ENCODE data around the gene GCDH. TPM values are rescaled to one million over a fixed set of nuclear protein-coding genes. Genes with fewer than 3 reads are reported as not detected.

Gene GCDH
- total and polyA plus RNA-seq, 2 donors, result 13.8 to 54.5 TPM

DNA sequence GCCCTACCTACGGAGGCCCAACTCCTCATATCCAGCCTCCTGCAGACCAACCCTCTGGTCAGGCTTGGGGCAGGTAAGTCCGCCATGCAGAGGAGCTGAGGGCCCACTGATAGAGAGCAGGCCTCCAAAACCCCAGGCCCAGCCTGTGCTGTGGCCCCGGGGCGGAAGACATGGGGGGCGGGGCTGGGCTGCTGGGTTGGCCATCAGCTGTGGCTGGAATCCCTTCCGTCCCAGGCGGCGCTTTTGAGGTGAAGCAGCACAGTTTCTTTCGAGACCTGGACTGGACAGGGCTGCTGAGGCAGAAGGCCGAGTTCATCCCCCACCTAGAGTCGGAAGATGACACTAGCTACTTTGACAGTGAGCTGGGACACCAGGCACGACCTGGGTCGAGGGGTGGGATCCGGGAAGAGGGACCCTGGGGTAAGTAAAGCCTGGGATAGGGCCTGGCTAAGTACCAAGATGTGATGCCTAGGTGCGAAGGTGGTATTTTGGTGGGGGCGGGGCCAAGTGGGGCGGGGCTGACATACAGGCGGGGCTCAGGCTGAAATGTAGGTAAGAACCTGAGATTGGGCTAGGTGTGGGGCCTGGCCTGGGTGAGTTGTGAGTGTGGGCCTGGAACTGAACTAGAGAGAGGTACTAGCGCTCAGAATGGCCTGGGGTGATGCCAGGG is 25.1 kb upstream of the GCDH start:
- no peaks in the 10 kb centered on the region for H3K36me3 ChIP-seq (ENCODE audit: insufficient read depth)
- DNase-seq (ENCODE audit: extremely low spot score), result no peak
- no peak overlapping the region for H3K4me3 ChIP-seq (ENCODE audit: low read depth, low read length)
- H3K27ac ChIP-seq (ENCODE audit: low read depth), result no peak overlapping the region
- WGBS, result 79% methylated on average over 19 of the region's 19 CpGs
- no peaks in the 10 kb centered on the region for H3K4me1 ChIP-seq (ENCODE audit: insufficient read depth)

DNA sequence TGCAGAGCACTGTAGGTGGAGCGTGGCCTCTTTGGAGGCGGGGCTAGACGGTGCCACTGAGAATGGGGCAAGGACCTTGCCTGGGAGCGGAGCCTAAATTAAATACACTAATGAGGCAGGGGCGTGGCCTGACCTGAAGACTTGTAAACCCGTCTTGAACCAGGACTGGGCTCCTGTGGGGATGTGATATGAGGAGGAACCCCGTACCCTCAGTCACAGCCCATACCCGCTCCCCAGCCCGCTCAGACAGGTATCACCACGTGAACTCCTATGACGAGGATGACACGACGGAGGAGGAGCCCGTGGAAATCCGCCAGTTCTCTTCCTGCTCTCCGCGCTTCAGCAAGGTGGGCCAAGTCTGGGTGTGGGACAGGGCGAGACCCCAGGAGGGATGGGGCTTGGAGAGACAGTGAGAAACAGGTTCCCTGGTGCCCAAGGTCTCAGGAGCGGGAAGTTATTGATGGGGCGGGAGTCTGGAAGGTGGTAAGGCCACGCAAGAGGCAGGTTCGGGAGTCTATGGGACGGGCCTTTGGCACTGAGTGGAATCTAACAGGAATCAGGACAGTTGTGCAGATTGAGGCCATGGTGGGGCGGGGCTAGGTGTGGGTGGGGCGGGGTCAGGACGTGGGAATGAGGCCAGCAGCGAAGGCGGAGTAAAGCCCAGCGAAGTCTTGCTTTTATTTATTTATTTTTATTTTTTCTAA is 24.4 kb upstream of the GCDH start:
- Histone ChIP-seq H3K27ac (ENCODE audit: low read depth) (no peak overlapping the region), H3K4me3 (ENCODE audit: low read depth, low read length) (no peak overlapping the region), H3K4me1 (ENCODE audit: insufficient read depth) (no peaks in the 10 kb centered on the region), H3K36me3 (ENCODE audit: insufficient read depth) (no peaks in the 10 kb centered on the region)
- 87% methylated on average over 29 of the region's 29 CpGs for WGBS
- DNase-seq (ENCODE audit: extremely low spot score), result no peak

DNA sequence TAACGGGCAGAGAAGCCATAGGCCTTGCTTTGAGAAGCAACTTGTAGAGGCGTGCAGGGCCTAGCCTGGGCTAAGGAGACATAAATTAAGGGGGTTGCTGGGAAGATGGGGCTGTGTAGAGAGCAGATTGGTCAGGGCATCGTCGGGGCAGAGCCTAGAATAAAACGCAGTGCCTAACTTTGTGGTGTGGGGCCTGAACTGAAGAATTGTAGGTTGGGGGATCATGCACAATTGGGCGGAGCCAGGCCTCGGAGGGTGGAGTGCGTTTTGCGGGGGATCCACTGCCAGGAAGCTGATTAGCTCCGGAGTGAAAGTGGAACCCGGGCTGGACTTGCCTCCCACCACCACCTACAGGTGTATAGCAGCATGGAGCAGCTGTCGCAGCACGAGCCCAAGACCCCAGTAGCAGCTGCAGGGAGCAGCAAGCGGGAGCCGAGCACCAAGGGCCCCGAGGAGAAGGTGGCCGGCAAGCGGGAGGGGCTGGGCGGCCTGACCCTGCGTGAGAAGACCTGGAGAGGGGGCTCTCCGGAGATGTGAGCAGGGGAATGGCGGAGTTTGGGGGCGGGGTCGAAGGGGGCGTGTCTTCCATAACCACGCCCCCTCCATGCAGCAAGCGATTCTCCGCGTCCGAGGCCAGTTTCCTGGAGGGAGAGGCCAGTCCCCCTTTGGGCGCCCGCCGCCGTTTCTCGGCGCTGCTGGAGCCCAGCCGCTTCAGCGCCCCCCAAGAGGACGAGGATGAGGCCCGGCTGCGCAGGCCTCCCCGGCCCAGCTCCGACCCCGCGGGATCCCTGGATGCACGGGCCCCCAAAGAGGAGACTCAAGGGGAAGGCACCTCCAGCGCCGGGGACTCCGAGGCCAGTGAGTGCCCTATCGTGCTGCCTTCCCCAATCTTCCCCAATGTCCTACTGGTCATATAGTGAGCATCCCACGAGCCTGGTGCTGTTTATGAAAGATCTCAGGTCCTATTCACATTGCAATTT is 23.6 kb upstream of the GCDH start:
- WGBS, result 8% methylated on average over 51 of the region's 51 CpGs
- H3K36me3 ChIP-seq (ENCODE audit: insufficient read depth), result no peaks in the 10 kb centered on the region
- H3K4me3 ChIP-seq (ENCODE audit: low read depth, low read length), result no peak overlapping the region
- DNase-seq (ENCODE audit: extremely low spot score), result no peak
- no peaks in the 10 kb centered on the region for H3K4me1 ChIP-seq (ENCODE audit: insufficient read depth)
- H3K27ac ChIP-seq (ENCODE audit: low read depth), result no peak overlapping the region

DNA sequence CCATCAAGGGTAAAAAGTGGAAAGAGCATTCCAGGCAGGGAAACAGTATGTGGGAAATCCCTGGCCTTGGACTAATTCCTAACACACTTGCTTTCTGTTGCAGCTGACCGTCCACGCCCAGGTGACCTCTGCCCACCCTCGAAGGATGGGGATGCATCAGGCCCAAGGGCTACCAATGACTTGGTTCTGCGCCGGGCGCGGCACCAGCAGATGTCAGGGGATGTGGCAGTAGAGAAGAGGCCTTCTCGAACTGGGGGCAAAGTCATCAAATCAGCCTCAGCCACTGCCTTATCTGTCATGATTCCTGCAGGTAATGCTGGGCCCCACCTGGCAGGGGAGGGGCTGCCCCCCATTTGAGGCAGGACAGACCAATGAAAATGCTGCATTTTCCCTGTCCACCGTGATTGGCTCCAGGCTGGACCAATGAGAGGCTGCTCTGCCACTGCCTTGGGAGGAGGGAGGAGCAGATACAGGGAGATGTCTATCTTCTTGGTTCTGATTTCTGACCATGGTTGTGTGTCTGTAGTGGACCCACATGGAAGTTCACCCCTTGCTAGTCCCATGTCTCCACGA is 22.3 kb upstream of the GCDH start:
- Histone ChIP-seq H3K4me3 (ENCODE audit: low read depth, low read length) (no peak overlapping the region), H3K4me1 (ENCODE audit: insufficient read depth) (no peaks in the 10 kb centered on the region), H3K36me3 (ENCODE audit: insufficient read depth) (no peaks in the 10 kb centered on the region), H3K27ac (ENCODE audit: low read depth) (no peak overlapping the region)
- no peak for DNase-seq (ENCODE audit: extremely low spot score)
- 94% methylated on average over 10 of the region's 10 CpGs for WGBS

DNA sequence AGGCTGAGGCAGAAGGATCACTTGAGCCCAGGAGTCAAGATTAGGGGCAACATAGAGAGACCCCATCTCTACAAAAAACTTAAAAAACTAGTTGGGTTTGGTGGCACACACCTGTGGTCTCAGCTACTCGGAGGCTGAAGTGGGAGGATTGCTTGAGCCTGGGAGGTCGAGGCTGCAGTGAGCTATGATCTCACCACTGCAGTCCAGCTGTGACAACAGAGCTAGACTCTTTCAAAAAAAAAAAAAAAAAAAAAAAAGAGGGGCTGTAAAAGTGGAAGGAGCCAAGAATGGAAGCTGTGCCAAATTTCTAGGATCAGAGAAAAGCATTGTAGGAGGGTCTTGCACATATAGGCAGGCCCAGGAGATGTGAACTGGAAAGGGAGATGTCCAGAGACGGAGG is 19.3 kb upstream of the GCDH start:
- WGBS, result 75% methylated on average over 3 of the region's 3 CpGs
- H3K27ac ChIP-seq (ENCODE audit: low read depth), result no peak overlapping the region
- DNase-seq (ENCODE audit: extremely low spot score), result no peak
- no peaks in the 10 kb centered on the region for H3K36me3 ChIP-seq (ENCODE audit: insufficient read depth)
- H3K4me1 ChIP-seq (ENCODE audit: insufficient read depth), result no peaks in the 10 kb centered on the region
- no peak overlapping the region for H3K4me3 ChIP-seq (ENCODE audit: low read depth, low read length)

DNA sequence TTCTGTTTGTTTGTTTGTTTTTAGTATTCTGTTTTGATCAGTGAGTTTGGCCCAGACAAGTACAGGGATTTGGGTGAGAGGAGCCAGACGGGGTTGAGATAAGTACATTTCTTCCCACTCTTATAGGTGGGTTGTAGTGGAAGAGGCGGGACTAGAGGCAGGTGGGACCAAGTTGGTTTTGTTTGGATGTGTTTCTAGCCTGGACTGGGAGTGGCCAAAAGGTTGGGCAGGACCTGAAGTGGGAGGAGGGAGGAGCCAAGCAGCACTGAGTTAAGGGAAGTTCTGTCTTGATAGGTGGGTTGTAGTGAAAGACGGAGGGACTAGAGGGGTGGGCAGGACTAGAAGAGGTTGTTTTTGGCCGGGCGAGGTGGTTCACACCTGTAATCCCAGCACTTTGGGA is 18.7 kb upstream of the GCDH start:
- no peak overlapping the region for H3K27ac ChIP-seq (ENCODE audit: low read depth)

DNA sequence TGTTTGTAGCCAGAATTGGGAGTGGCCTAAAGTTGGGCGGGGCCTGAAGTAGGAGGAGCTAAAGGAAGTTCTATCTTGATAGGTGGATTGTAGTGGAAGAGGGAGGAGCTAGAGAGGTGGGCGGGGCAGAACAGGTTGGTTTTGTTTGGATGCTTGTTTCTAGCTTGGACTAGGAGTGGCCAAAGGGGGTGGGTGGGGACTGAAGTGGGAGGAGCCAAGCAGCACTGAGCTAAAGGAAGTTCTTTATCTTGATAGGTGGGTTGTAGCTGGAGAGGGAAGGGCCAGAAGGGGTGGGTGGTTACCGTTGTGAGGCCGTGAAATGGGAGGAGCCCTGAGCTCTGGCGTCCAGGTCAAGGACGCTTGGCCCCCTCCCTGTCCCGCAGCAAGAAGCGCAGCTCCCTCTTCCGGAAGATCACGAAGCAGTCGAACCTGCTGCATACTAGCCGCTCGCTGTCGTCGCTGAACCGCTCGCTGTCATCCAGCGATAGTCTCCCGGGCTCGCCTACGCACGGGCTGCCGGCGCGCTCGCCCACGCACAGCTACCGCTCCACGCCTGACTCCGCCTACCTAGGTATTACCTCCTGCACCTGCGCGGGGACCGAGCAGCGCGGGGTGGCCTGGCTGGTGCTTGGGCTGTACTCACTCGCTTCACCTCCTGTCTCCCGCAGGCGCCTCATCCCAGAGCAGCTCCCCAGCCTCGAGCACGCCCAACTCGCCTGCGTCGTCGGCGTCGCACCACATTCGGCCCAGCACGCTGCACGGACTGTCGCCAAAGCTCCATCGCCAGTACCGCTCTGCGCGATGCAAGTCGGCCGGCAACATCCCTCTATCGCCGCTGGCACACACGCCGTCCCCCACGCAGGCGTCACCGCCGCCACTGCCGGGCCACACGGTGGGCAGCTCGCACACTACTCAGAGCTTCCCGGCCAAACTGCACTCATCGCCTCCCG is 17.7 kb upstream of the GCDH start:
- H3K4me1 ChIP-seq (ENCODE audit: insufficient read depth), result no peaks in the 10 kb centered on the region
- H3K27ac ChIP-seq (ENCODE audit: low read depth), result no peak overlapping the region
- no peaks in the 10 kb centered on the region for H3K36me3 ChIP-seq (ENCODE audit: insufficient read depth)
- H3K4me3 ChIP-seq (ENCODE audit: low read depth, low read length), result no peak overlapping the region
- DNase-seq (ENCODE audit: extremely low spot score), result no peak
- 53% methylated on average over 70 of the region's 70 CpGs for WGBS

More for the DNA sequence above, 18.7 kb upstream of the GCDH start:
- Histone ChIP-seq H3K36me3 (ENCODE audit: insufficient read depth) (no peaks in the 10 kb centered on the region), H3K4me1 (ENCODE audit: insufficient read depth) (no peaks in the 10 kb centered on the region), H3K4me3 (ENCODE audit: low read depth, low read length) (no peak overlapping the region)
- WGBS, result 88% methylated on average over 5 of the region's 5 CpGs
- DNase-seq (ENCODE audit: extremely low spot score), result no peak

DNA sequence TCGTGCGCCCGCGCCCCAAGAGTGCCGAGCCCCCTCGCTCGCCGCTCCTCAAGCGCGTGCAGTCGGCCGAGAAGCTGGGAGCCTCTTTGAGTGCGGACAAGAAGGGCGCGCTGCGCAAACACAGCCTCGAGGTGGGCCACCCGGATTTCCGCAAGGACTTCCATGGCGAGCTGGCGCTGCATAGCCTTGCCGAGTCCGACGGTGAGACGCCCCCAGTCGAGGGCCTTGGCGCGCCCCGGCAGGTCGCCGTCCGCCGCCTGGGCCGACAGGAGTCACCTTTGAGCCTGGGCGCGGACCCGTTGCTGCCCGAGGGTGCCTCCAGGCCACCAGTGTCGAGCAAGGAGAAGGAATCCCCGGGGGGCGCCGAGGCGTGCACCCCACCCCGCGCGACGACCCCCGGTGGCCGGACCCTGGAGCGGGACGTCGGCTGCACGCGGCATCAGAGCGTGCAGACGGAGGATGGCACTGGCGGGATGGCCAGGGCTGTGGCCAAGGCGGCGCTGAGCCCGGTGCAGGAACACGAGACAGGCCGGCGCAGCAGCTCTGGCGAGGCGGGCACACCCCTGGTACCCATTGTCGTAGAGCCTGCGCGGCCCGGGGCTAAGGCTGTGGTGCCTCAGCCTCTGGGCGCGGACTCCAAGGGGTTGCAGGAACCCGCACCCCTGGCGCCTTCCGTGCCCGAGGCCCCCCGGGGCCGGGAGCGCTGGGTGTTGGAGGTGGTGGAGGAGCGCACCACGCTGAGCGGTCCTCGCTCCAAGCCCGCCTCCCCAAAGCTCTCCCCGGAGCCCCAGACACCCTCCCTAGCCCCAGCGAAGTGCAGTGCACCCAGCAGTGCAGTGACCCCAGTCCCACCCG is 16.8 kb upstream of the GCDH start:
- no peak for DNase-seq (ENCODE audit: extremely low spot score)
- Histone ChIP-seq H3K4me3 (ENCODE audit: low read depth, low read length) (no peak overlapping the region), H3K36me3 (ENCODE audit: insufficient read depth) (no peaks in the 10 kb centered on the region), H3K27ac (ENCODE audit: low read depth) (no peak overlapping the region), H3K4me1 (ENCODE audit: insufficient read depth) (no peaks in the 10 kb centered on the region)
- WGBS, result 89% methylated on average over 86 of the region's 86 CpGs

DNA sequence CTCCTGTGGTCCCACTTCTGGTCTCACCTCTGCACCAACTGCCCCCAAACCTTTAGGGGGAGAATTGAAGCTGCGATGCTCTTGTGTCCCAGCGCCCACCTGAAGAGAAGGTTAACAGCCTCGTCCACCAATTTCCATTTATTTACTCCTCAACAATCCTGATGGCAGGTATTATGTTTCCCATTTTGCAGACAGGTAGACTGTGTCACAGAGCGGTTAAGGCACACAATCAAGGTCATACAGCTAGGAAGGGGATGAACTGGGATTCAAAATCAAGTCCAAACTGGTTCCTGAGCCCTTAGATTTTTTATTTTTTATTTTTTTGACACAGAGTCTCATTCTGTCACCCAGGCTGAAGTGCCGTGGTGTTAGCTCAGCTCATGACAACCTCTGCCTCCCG is 15.9 kb upstream of the GCDH start:
- Histone ChIP-seq H3K36me3 (ENCODE audit: insufficient read depth) (no peaks in the 10 kb centered on the region), H3K27ac (ENCODE audit: low read depth) (no peak overlapping the region), H3K4me3 (ENCODE audit: low read depth, low read length) (no peak overlapping the region), H3K4me1 (ENCODE audit: insufficient read depth) (no peaks in the 10 kb centered on the region)
- no peak for DNase-seq (ENCODE audit: extremely low spot score)
- 95% methylated on average over 6 of the region's 6 CpGs for WGBS

DNA sequence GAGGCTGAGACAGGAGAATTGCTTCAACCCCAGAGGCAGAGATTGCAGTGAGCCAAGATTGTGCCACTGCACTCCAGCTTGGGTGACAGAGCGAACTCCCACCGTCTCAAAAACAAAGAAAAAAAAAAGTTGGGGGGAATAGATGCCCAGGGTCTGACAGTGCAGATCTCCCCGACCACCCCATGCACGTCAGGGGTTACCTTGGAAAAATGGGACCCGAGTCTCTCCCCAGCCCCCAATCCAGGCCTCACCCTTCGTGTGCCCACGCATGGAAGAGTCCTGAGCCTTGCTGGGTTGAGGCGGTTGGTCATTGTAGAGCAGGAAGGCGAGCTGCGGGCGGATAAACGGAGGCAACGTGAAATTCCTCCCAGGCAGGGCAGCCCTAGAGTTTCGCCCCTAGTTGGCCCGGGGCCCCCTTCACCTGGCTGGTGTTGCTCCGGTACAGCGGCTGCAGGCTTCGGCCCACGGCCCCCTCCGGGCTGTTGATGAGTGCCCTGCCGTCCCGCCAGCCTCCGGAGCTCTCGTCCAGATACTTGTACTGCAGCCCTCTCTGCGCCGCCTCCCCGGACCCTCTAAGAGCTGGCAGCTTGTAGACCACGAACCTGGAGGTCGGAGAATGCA is 10.3 kb upstream of the GCDH start:
- peak overlapping the region; percentile 81 for H3K27ac ChIP-seq (ENCODE audit: low read depth)
- WGBS, result 13% methylated on average over 29 of the region's 29 CpGs
- peak overlapping the region; percentile 76 for H3K4me3 ChIP-seq (ENCODE audit: low read depth, low read length)
- no peaks in the 10 kb centered on the region for H3K4me1 ChIP-seq (ENCODE audit: insufficient read depth)
- no peaks in the 10 kb centered on the region for H3K36me3 ChIP-seq (ENCODE audit: insufficient read depth)
- no peak for DNase-seq (ENCODE audit: extremely low spot score)

DNA sequence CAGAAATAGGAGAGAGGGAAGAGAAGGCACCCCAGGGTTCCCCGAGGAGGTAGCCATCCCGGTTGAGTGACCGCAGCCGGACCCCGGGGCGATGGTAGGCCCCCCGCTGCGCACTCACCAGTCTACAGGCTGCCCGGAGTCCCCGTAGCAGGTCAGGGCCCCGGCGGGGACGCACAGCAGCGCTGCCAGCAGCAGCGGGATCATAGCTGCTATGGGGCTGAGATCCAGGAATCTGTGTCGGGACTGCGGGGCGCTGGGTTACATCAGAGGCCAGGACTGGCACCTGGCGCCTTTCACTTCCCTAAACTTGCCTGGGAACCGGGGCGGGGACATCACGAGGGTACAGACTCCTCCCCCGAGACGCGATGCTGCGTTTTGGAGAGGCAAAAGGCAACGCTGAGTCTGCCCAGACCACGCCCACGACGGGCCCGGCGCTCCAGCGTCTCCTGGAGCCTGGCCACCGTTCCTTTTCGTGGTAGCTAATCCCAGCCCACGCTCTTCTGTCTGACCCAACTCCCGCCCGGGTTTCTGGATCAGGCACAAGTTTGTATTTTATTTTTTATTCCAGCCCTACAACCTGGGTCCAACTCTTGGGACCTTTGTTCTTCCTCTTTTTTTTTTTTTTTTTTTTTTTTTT is 9.7 kb upstream of the GCDH start, which contains the start of gene DNASE2:
TSS of gene DNASE2 (minus strand) at position 278 of the 637 bp plus-strand sequence. CDS start at position 204, 74 bp downstream.
- Histone ChIP-seq H3K27ac (ENCODE audit: low read depth) (peak within 1 kb of the TSS; percentile 81), H3K4me1 (ENCODE audit: insufficient read depth) (no peaks in the 10 kb centered on the region), H3K4me3 (ENCODE audit: low read depth, low read length) (peak within 1 kb of the TSS; percentile 76), H3K36me3 (ENCODE audit: insufficient read depth) (no peaks in the 10 kb centered on the region)
- peak; percentile 74 for DNase-seq (ENCODE audit: extremely low spot score)
- WGBS, result under 1% methylated on average over 38 of the region's 38 CpGs
